Activated CD8-positive, alpha-beta memory T cell treated with anti-CD3 and anti-CD28 coated beads, Interleukin-2, amount 10 ng/mL, durations not matched to agents 7 days and 5 days (primary cell): ENCODE measurements around the gene IQCC. TPM values are rescaled to one million over a fixed set of nuclear protein-coding genes. Genes with fewer than 3 reads are reported as not detected.

ENCODE experiments used
- ATAC-seq: fragments of 150-1000 bp; cut with Tn5 transposase; one replicate; pipeline ENCODE4 v1.10.0; 2021; ENCODE audit warnings: moderate library complexity
- CTCF ChIA-PET: fragments of 350-600 bp; sonication (Branson Sonifier 250); formaldehyde crosslinking; loops from one replicate; lab custom pipeline; 2021; ENCODE audit warnings: antibody characterized with exemption; lab: Charles Lee
- DNase-seq: peaks from one replicate; pipeline ENCODE4 v3.0.0-alpha.2; 2020
- H3K27ac Mint-ChIP-seq: one replicate; pipeline ENCODE4 v1.8.0; 2021; ENCODE audit warnings: mild to moderate bottlenecking, mixed read lengths
- H3K27me3 Mint-ChIP-seq: one replicate; pipeline ENCODE4 v1.8.0; 2021; ENCODE audit warnings: mixed read lengths
- H3K36me3 Mint-ChIP-seq: one replicate; pipeline ENCODE4 v1.8.0; 2021; ENCODE audit warnings: mild to moderate bottlenecking, mixed read lengths
- H3K4me1 Mint-ChIP-seq: one replicate; pipeline ENCODE4 v1.8.0; 2021; ENCODE audit warnings: mixed read lengths
- H3K4me3 Mint-ChIP-seq: one replicate; pipeline ENCODE4 v1.8.0; 2021; ENCODE audit warnings: mild to moderate bottlenecking, moderate library complexity, mixed read lengths
- H3K9me3 Mint-ChIP-seq: one replicate; pipeline ENCODE4 v1.8.0; 2022; ENCODE audit warnings: low read depth, mixed read lengths
- total RNA-seq, 2 experiments: library from RNA; stranded (reverse); gene quantifications; one replicate each; pipeline ENCODE4 v1.2.3, GENCODE V29; 2021

The IQCC gene
- total RNA-seq, 2 experiments from 2014 or later = 5.4 to 7.2 TPM

DNA sequence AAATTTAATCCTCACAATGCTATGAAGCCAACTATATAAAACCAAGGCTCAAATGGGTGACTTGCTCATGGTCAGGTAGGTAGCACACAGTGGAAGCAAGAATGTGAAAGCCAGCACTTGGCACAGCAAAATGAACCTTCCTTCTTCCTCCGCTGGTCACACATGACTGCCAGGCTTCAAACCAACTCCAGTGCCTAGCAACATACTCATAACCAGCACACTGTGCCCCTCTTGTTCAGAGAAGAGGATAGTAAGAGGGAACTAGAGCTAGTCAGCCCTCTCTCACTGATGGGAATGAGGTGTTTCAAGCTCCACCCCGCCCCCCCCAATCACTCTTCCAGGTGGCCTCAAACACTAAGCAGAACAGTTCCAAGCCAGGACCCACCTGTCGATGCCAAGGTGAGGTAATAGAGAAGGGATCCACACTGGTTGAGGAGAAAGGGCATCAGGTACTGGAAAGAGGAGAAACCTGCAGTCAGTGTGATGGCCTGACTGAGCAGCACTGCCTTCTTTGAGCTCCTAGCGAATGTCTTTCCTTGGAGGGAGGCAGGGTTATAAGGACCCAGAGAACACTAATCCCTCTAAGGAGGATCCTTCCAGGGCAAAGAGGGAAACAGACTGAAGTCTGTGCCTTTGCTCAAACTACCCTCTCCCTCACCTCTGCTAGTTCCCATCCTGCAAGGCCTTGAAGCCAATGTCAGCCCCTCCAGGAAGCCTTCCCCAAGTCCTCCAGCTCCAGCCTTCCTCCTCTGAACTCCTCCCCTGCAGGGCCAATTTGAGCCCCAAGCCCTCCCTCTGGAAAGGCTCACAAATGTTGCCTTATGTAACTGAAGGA, 15.5 kb downstream of the IQCC start:
- CTCF ChIA-PET = interaction anchor here (0.9 to 1.8 kb wide), 4 partner anchors 15 to 70 kb away, joined by 3 to 5 read pairs (median 3); partner anchors contain the start of gene IQCC
- peaks cover 36% of the 10 kb centered on the region for H3K4me1 Mint-ChIP-seq
- DNase-seq (no peak), ATAC-seq (no peak)
- peak overlapping the region; percentile 97 for H3K27ac Mint-ChIP-seq
- H3K4me3 Mint-ChIP-seq = peak overlapping the region; percentile 97
- no peaks in the 10 kb centered on the region for H3K9me3 Mint-ChIP-seq
- H3K27me3 Mint-ChIP-seq = no peaks in the 10 kb centered on the region
- H3K36me3 Mint-ChIP-seq = peaks cover 12% of the 10 kb centered on the region

DNA sequence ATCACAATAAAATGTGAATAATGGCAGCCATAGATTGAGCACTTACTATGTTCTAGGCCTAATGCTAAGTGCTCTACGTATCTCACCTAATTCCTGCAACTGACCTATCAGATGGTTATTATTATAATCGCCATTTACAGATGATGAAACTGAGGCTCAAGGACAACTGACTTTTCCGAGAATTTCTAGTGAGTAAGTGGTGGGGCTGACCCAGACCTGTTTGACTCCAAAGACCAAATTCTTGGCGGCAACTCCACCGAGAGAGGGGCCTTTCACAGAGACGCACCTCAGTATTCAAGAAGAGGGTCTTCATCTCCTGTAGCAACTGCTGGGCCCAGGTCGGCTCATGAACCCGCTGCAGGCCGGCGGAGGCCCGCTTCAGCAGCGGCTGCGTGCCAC, 16.1 kb downstream of the IQCC start:
- CTCF ChIA-PET = interaction anchor here (1.8 kb wide), 1 partner anchor 16 kb away, joined by 5 read pairs; the partner anchor contains the start of gene IQCC
- H3K36me3 Mint-ChIP-seq = peaks cover 16% of the 10 kb centered on the region
- H3K4me3 Mint-ChIP-seq = peak overlapping the region; percentile 97
- no peak for DNase-seq
- H3K9me3 Mint-ChIP-seq = no peaks in the 10 kb centered on the region
- ATAC-seq = no peak
- peak overlapping the region; percentile 97 for H3K27ac Mint-ChIP-seq
- H3K4me1 Mint-ChIP-seq = peaks cover 33% of the 10 kb centered on the region
- H3K27me3 Mint-ChIP-seq = no peaks in the 10 kb centered on the region

DNA sequence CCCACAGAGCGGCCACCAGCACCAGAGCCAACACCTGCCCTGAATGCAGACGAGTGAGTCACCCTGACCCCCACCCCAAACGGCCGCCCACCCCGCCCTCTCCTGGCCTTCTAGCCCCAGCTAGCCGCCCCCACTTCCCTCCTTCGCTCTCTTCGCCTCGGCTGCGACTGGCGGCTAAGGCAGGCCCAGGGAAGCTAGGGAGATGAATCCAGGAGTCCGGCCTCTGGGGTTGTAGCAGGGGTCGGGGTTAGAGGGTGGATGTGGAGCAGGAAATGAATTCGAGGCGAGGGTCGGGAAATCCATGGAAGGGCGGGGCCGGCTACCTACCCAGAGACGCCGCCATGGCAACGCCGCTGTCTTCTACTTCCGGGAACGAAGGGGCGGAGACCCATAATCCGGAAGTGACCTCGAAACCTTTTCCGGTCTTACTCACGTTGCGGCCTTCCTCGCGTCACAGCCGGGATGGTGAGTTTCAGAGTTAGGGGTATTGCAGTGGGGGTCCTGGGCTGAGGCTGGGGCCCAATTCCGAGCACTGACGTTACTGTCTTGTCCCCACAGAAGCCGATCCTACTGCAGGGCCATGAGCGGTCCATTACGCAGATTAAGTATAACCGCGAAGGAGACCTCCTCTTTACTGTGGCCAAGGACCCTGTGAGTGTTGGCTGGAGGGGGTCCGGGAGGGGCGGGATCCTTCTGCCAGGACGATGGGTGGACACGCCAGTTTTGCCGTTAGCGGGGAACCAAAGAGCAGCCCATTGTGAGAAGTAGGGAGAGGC, 16.7 kb downstream of the IQCC start, which contains the start of the genes EIF3I and TMEM234:
Gene EIF3I (plus strand): TSS at position 428 of the 776 bp plus-strand sequence. CDS start 35 bp downstream, at position 463.
Gene TMEM234 (minus strand): TSS at position 374 of the 776 bp plus-strand sequence. CDS start 31 bp downstream, at position 343.
- peak; percentile 96 for DNase-seq
- CTCF ChIA-PET = interaction anchor here (0.9 to 1.8 kb wide), 3 partner anchors 16 to 178 kb away, joined by 3 to 14 read pairs (median 5); partner anchors contain the start of gene IQCC
- Mint-ChIP-seq H3K27me3 (no peaks in the 10 kb centered on the region), H3K4me3 (peak within 1 kb of the TSS; percentile 97), H3K27ac (peak within 1 kb of the TSS; percentile 97), H3K36me3 (peaks cover 16% of the 10 kb centered on the region), H3K9me3 (no peaks in the 10 kb centered on the region), H3K4me1 (peaks cover 33% of the 10 kb centered on the region)
- ATAC-seq = peak; percentile 90

DNA sequence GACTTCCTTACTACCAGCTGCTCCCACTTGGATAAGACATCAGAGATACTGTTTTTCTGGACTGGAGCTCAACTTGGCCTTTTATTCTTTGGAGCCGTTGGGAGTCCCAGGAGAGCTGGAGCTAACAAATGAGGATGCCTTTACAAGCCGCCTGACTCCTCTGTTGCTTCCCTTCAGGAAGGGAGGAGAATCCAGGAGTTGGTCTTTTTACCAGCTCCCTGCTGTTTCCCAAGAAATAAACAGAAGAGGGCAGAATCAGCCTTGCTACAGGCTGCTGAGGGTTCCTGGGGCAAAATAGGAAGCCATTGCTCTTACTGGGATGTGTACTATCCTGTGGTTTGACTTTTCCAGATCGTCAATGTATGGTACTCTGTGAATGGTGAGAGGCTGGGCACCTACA, 18.2 kb downstream of the IQCC start:
- peak overlapping the region; percentile 97 for H3K27ac Mint-ChIP-seq
- H3K9me3 Mint-ChIP-seq = no peaks in the 10 kb centered on the region
- H3K4me1 Mint-ChIP-seq = peaks cover 33% of the 10 kb centered on the region
- CTCF ChIA-PET = interaction anchor here (0.7 to 1.8 kb wide), 5 partner anchors 8 to 158 kb away, joined by 3 to 14 read pairs (median 4); partner anchors contain the start of gene HDAC1
- peak overlapping the region; percentile 97 for H3K4me3 Mint-ChIP-seq
- DNase-seq (no peak), ATAC-seq (no peak)
- peaks cover 31% of the 10 kb centered on the region for H3K36me3 Mint-ChIP-seq
- no peaks in the 10 kb centered on the region for H3K27me3 Mint-ChIP-seq

DNA sequence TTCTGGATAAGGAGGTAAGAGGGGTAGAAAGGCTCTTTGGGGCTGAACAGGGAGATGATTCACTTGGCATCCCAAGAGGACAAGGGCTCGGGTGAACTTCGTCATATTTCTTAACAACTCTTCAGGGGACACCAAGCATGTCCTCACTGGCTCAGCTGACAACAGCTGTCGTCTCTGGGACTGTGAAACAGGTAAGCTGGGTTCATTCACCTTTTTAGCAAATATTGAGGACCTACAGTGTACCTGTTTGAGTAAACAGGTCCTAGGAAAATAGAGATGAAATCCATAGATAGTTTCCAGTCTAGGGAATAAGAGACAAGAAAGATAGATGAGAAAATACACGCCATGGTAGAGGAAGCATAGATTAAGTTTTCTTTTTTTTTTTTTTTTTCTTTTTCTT, 18.8 kb downstream of the IQCC start:
- CTCF ChIA-PET = interaction anchor here (0.9 to 1.8 kb wide), 5 partner anchors 9 to 67 kb away, joined by 3 to 14 read pairs (median 4); partner anchors contain the start of genes FAM167B and HDAC1
- H3K27me3 Mint-ChIP-seq = no peaks in the 10 kb centered on the region
- H3K27ac Mint-ChIP-seq = peak overlapping the region; percentile 9
- ATAC-seq (no peak), DNase-seq (no peak)
- H3K9me3 Mint-ChIP-seq = no peaks in the 10 kb centered on the region
- peak overlapping the region; percentile 9 for H3K4me3 Mint-ChIP-seq
- peaks cover 36% of the 10 kb centered on the region for H3K36me3 Mint-ChIP-seq
- H3K4me1 Mint-ChIP-seq = peaks cover 33% of the 10 kb centered on the region

GRCh38 chr1:32228771-32229170, 23.3 kb downstream of the IQCC start:
- no peak for ATAC-seq
- H3K4me1 Mint-ChIP-seq = peaks cover 7% of the 10 kb centered on the region
- peaks cover 38% of the 10 kb centered on the region for H3K36me3 Mint-ChIP-seq
- H3K4me3 Mint-ChIP-seq = no peak overlapping the region
- DNase-seq = no peak
- H3K27ac Mint-ChIP-seq = no peak overlapping the region
- CTCF ChIA-PET = interaction anchor here (0.9 to 1.9 kb wide), 3 partner anchors 10 to 21 kb away, joined by 3 to 10 read pairs (median 5); no protein-coding TSS in a partner anchor
- H3K27me3 Mint-ChIP-seq = no peaks in the 10 kb centered on the region
- no peaks in the 10 kb centered on the region for H3K9me3 Mint-ChIP-seq

GRCh38 chr1:32231843-32232432, 26.5 kb downstream of the IQCC start:
- no peak for ATAC-seq
- no peaks in the 10 kb centered on the region for H3K27me3 Mint-ChIP-seq
- CTCF ChIA-PET = interaction anchor here (0.9 to 1.8 kb wide), 3 partner anchors 9 to 19 kb away, joined by 3 to 5 read pairs (median 3); partner anchors contain the start of gene LCK
- H3K27ac Mint-ChIP-seq = no peak overlapping the region
- no peaks in the 10 kb centered on the region for H3K9me3 Mint-ChIP-seq
- DNase-seq = no peak
- H3K4me3 Mint-ChIP-seq = no peak overlapping the region
- H3K4me1 Mint-ChIP-seq = no peaks in the 10 kb centered on the region
- peaks cover 23% of the 10 kb centered on the region for H3K36me3 Mint-ChIP-seq

DNA sequence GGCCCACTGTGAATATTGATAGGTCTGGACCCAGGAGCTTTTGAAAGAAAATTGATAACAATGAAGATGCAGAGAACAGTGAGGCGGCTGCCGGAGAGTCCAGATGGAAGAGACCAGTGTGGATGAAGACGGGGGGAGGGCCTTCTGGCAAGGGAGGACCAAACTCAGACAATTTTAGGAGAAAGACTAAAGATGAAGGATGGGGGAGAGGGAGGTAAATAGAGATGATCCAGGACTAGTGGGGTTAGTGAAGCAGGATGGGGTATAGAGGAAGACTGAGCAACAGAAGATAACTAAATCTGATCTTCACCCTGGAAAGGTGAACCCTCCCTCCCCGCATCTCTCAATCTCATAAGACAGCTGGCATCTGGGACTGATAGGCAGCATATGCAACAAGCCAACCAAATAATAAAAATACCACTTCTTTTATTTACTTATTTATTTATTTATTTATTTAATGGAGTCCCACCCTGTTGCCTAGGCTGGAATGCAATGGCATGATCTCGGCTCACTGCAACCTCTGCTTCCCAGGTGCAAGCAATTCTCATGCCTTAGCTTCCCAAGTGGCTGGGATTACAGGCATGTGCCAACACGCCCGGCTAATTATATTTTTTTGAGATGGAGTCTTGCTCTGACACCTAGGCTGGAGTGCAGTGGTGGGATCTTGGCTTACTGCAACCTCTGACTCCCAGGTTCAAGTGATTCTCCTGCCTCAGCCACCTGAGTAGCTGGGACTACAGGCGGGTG, 27.3 kb downstream of the IQCC start:
- H3K36me3 Mint-ChIP-seq = peaks cover 17% of the 10 kb centered on the region
- H3K9me3 Mint-ChIP-seq = no peaks in the 10 kb centered on the region
- no peak overlapping the region for H3K4me3 Mint-ChIP-seq
- CTCF ChIA-PET = interaction anchor here (0.9 to 1.8 kb wide), 2 partner anchors 8 to 17 kb away, joined by 3 to 5 read pairs; no protein-coding TSS in a partner anchor
- H3K27me3 Mint-ChIP-seq = no peaks in the 10 kb centered on the region
- no peak overlapping the region for H3K27ac Mint-ChIP-seq
- ATAC-seq = no peak
- H3K4me1 Mint-ChIP-seq = no peaks in the 10 kb centered on the region
- DNase-seq = no peak

- H3K9me3 Mint-ChIP-seq = no peaks in the 10 kb centered on the region
- H3K4me3 Mint-ChIP-seq = no peak overlapping the region
- DNase-seq (no peak), ATAC-seq (no peak)
- H3K27ac Mint-ChIP-seq = no peak overlapping the region
- CTCF ChIA-PET = interaction anchor here (1.0 to 7.2 kb wide), 3 partner anchors 13 to 19 kb away, joined by 3 to 87 read pairs (median 10); partner anchors contain the start of genes FAM167B and LCK
- peaks cover 2% of the 10 kb centered on the region for H3K36me3 Mint-ChIP-seq
- no peaks in the 10 kb centered on the region for H3K4me1 Mint-ChIP-seq
- no peaks in the 10 kb centered on the region for H3K27me3 Mint-ChIP-seq
Observed at GRCh38 chr1:32234792-32235191, 29.3 kb downstream of the IQCC start.

DNA sequence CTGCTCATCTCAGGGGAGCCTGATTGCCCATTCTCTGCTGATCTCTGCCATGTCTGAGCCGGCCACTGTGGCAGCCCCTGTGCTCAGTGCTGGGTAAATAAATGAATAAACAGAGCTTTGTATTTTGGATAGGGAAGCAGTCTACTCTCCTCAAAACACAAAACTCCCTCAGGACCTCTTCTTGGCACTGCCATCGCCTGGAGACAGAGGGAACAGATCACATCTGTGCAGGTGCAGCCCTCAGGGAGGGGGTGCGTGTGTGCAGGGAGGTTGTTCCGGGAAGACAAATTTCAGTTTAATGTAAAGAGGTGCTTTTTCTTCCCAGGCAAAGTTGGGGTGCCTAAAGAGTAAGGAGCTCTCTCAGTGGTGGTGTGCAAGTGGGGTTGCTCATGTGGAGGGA, 33.9 kb downstream of the IQCC start:
- Mint-ChIP-seq H3K36me3 (no peaks in the 10 kb centered on the region), H3K9me3 (no peaks in the 10 kb centered on the region), H3K27me3 (no peaks in the 10 kb centered on the region), H3K4me1 (peaks cover 21% of the 10 kb centered on the region), H3K4me3 (no peak overlapping the region), H3K27ac (no peak overlapping the region)
- DNase-seq = no peak
- no peak for ATAC-seq
- CTCF ChIA-PET = interaction anchor here (1.0 to 7.2 kb wide), 8 partner anchors 10 to 133 kb away, joined by 3 to 87 read pairs (median 4); partner anchors contain the start of genes FAM167B and LCK

- Mint-ChIP-seq H3K9me3 (no peaks in the 10 kb centered on the region), H3K36me3 (no peaks in the 10 kb centered on the region), H3K27me3 (no peaks in the 10 kb centered on the region), H3K4me1 (peaks cover 21% of the 10 kb centered on the region), H3K4me3 (peak overlapping the region; percentile 76), H3K27ac (no peak overlapping the region)
- no peak for DNase-seq
- no peak for ATAC-seq
- CTCF ChIA-PET = interaction anchor here (1.0 to 7.2 kb wide), 12 partner anchors 10 to 131 kb away, joined by 3 to 87 read pairs (median 4); partner anchors contain the start of genes FAM167B, HDAC1 and LCK
Observed at GRCh38 chr1:32239790-32240139, 34.3 kb downstream of the IQCC start.
